DOHH2 (cell line): ENCODE measurements around the gene IPO11.

Source experiments
- H3F3A ChIP-seq: fragments of 200-600 bp; sonication (generic), shearing (Covaris generic); 2 replicates; pipeline ENCODE4 v1.6.0; 2016; ENCODE audit warnings: antibody characterized with exemption, mild to moderate bottlenecking; ENCODE audit not compliant: control insufficient read depth, insufficient read depth
- H3K27ac ChIP-seq: fragments of 200-600 bp; sonication (generic); 2 replicates; pipeline ENCODE4 v1.5.1; 2014; ENCODE audit warnings: low read depth, mild to moderate bottlenecking, low read length, moderate library complexity
- H3K27me3 ChIP-seq: fragments of 200-600 bp; sonication (generic); 2 replicates; pipeline ENCODE4 v1.6.1; 2014; ENCODE audit warnings: mild to moderate bottlenecking, low read length, mixed read lengths; ENCODE audit not compliant: control insufficient read depth
- H3K36me3 ChIP-seq: fragments of 200-600 bp; sonication (generic); 2 replicates; pipeline ENCODE4 v1.6.1; 2014; ENCODE audit warnings: mild to moderate bottlenecking, low read length, moderate library complexity, mixed read lengths; ENCODE audit not compliant: control insufficient read depth
- H3K4me1 ChIP-seq: fragments of 200-600 bp; sonication (generic); 2 replicates; pipeline ENCODE4 v1.6.1; 2014; ENCODE audit warnings: mild to moderate bottlenecking, low read length, mixed read lengths; ENCODE audit not compliant: control insufficient read depth
- H3K4me2 ChIP-seq: fragments of 200-600 bp; sonication (generic); 2 replicates; pipeline ENCODE4 v1.6.0; 2014; ENCODE audit warnings: mild to moderate bottlenecking, low read length, moderate library complexity
- H3K4me3 ChIP-seq: fragments of 200-600 bp; sonication (generic); 2 replicates; pipeline ENCODE4 v1.5.1; 2014; ENCODE audit warnings: mild to moderate bottlenecking, low read length, mixed read lengths
- H3K79me2 ChIP-seq: fragments of 200-600 bp; sonication (generic); 2 replicates; pipeline ENCODE4 v1.6.1; 2014; ENCODE audit warnings: mild to moderate bottlenecking, low read length, mixed read lengths; ENCODE audit not compliant: control insufficient read depth
- H3K9me2 ChIP-seq: fragments of 200-600 bp; sonication (generic); replicated peaks from 2 replicates; pipeline ENCODE4 v1.6.1; 2014; ENCODE audit warnings: mild to moderate bottlenecking, low read length, mixed read lengths; ENCODE audit not compliant: control insufficient read depth
- H3K9me3 ChIP-seq: fragments of 200-600 bp; sonication (generic); 2 replicates; pipeline ENCODE4 v1.6.1; 2014; ENCODE audit warnings: antibody characterized with exemption, low read length, mixed read lengths; ENCODE audit not compliant: control insufficient read depth, insufficient read depth
- H4K20me1 ChIP-seq: fragments of 200-600 bp; sonication (generic); 2 replicates; pipeline ENCODE4 v1.6.0; 2014; ENCODE audit warnings: low read depth, mild to moderate bottlenecking, antibody characterized with exemption, low read length, moderate library complexity; ENCODE audit not compliant: control insufficient read depth, insufficient read depth
- CTCF ChIP-seq: fragments of 200-600 bp; sonication (generic); IDR thresholded peaks from one replicate; pipeline ENCODE4 v1.5.1; 2014; ENCODE audit warnings: antibody characterized with exemption, mild to moderate bottlenecking, low read depth, low read length; ENCODE audit not compliant: poor library complexity, severe bottlenecking
- EZH2phosphoT487 ChIP-seq: fragments of 200-600 bp; sonication (generic); IDR thresholded peaks from 2 replicates; pipeline ENCODE4 v1.6.1; 2017; ENCODE audit warnings: borderline replicate concordance, mild to moderate bottlenecking, antibody characterized with exemption, low read length, moderate library complexity, mixed read lengths

The IPO11 gene

DNA sequence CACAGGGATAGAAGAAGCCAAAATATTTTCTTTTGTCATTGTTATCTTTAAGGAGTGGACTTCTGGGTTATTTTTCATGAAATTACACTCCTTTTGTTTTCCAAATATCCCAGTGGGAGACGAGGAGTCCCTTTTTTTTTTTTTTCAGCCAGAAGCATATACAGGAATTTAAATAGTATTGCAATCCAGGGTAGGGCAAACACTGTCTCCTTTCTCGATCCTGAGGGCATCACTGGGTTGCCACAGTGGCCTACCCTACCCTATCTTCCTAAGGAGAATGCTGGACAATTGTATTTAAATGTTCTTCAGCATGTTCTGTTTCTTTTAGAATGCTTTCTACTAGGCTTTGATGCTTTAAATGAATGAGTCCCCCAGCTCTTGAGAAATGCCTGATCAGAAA is 214.0 kb downstream of the IPO11 start:
- TF ChIP-seq CTCF (no peak), EZH2phosphoT487 (no peak)
- Histone ChIP-seq H3K79me2 (no peaks in the 10 kb centered on the region), H3K27me3 (no peaks in the 10 kb centered on the region), H3F3A (no peaks in the 10 kb centered on the region), H3K4me2 (no peak overlapping the region), H3K27ac (no peak overlapping the region), H3K9me2 (no peaks in the 10 kb centered on the region), H3K9me3 (no peaks in the 10 kb centered on the region), H4K20me1 (no peaks in the 10 kb centered on the region), H3K4me1 (no peaks in the 10 kb centered on the region), H3K4me3 (no peak overlapping the region), H3K36me3 (peaks cover 7% of the 10 kb centered on the region)

DNA sequence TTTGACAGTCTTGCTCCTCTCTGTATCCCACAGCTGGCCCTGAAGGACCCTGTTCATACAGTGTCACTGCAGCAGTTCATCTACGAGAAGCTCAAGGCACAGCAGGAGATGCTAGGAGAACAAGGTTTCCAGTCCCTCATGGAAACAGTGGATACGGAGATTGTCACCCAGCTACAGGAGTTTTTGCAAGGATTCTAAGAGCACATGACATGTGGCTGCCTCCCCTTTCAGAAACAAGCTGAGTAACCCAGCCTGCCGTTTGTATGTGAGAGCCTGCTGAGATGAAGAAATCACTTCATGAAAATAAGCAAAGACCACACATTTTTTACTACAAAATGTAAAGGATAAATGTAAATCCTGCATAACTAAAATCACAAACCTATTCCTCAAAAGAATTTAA is 214.6 kb downstream of the IPO11 start:
- Histone ChIP-seq H3K79me2 (no peaks in the 10 kb centered on the region), H3K27ac (no peak overlapping the region), H3K9me3 (no peaks in the 10 kb centered on the region), H3K27me3 (no peaks in the 10 kb centered on the region), H3F3A (no peaks in the 10 kb centered on the region), H3K4me3 (no peak overlapping the region), H4K20me1 (no peaks in the 10 kb centered on the region), H3K36me3 (peaks cover 7% of the 10 kb centered on the region), H3K4me2 (no peak overlapping the region), H3K9me2 (no peaks in the 10 kb centered on the region), H3K4me1 (no peaks in the 10 kb centered on the region)
- no peak for TF ChIP-seq EZH2phosphoT487
- TF ChIP-seq CTCF: no peak

GRCh38 chr5:62627901-62628300 is 215.3 kb downstream of the IPO11 start:
- H3K36me3 ChIP-seq: peaks cover 7% of the 10 kb centered on the region
- no peaks in the 10 kb centered on the region for H3K27me3 ChIP-seq
- H3K4me3 ChIP-seq: no peak overlapping the region
- no peaks in the 10 kb centered on the region for H3F3A ChIP-seq
- H3K9me2 ChIP-seq: no peaks in the 10 kb centered on the region
- TF ChIP-seq EZH2phosphoT487: no peak
- TF ChIP-seq CTCF: no peak
- H3K4me2 ChIP-seq: no peak overlapping the region
- no peaks in the 10 kb centered on the region for H4K20me1 ChIP-seq
- H3K27ac ChIP-seq: no peak overlapping the region
- no peaks in the 10 kb centered on the region for H3K9me3 ChIP-seq
- no peaks in the 10 kb centered on the region for H3K79me2 ChIP-seq
- H3K4me1 ChIP-seq: no peaks in the 10 kb centered on the region
